ELF-1 (cell line): ENCODE results near the gene ADORA1.

Experiments used
- DNase-seq: peaks from one replicate; pipeline ENCODE4 v3.0.0-alpha.2; 2016; ENCODE audit warnings: low read depth, low spot score

Gene ADORA1

GRCh38 chr1:203121186-203122015 is 6.1 kb upstream of the ADORA1 start:
- no peak for DNase-seq

GRCh38 chr1:203122159-203122558 is 5.4 kb upstream of the ADORA1 start:
- DNase-seq = no peak

DNA sequence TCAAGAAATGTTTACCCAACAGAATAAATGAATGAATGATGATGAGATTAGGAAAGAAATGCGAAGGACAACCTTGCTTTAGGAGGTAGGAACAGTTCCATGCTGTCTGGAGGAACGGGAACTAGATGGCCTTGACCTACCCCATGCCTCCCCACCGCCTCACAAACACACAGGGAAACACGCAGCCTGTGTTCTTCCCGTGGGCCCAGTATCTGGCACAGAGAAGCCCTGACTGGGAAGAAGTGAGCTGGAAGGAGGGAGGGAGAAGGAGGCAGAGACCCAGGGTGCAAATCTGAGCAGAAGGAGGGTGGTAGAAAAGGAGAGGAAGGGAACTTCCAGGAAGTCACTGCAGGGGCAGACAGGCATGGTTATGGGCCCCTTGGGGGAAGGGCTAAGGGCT is 3.5 kb upstream of the ADORA1 start:
- no peak for DNase-seq

DNA sequence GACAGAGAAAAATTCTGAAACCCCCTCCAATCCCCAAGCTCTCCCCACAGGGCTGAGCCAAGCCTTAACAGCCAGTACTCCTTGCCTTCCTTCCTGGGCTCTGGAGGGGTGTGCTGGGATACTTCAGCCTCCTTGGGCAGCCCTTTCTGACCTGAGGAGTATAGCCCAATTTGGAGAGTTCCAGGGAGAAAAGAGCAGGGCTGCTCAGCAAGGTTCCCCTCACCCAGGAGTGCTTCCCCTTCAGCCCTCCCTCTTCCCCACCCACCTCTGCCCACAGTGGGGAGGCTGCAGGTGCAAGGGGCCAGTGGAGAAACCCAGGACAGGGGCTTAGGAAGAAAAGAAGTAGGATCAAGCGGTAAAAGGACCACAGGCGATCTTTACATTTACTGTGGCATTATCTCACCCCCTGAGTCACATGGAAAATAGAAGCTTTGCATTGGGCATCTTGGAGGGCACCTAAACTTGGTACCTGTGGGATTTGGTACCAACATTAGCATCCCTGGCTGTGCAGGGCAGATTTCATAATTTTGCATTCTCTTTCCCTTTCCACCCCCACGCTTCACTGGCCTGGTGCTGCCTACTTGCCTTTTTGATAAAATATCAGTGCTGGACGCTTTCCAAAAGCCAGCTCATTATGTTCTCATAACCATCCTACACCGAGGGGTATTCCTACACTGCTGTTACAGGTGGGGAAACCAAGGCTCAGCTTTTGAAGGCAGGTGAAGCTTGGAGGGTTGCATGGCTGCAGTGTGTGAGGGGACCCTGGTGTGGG is 2.8 kb upstream of the ADORA1 start:
- no peak for DNase-seq

GRCh38 chr1:203126151-203126865 is 1.2 kb upstream of the ADORA1 start:
- DNase-seq = peak; percentile 60

DNA sequence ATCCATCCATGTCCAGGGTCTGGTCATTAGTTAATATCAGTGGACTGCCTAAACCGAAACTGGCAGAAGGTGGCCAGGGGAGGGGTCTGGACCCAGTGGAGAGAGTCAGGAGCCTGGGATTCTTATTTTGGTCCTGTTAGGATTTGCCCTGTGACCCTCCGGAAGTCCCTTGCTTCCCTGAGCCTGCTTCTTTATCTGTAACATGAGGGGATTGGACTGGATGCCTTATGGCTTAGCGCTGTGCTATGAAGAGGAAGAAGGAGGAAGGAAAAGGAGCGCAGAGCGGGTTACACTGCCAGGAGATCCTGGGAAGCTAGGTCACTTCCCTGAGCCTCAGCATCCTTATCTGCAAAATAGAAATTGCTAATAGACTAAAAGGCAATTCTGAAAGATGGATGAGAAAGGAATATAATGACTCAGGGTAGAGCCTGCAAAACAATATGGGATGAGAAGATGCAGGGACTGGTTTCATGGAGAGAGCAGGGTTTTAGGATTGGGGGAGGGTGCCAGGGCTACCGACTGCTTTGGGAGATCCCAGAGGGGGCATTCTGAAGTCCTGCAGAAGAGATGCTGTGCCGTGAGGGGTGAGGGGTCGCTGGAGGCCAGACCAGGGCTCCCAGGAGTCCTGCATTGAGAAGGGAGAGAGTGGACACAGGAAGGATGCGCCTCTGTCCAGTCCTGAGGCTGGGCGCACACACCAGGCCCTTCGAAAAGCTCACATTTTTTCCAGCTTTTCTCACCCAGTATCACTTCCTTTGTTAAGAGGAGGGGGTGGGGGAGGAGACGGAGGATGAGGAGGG is 460 bp upstream of the ADORA1 start:
- no peak for DNase-seq

DNA sequence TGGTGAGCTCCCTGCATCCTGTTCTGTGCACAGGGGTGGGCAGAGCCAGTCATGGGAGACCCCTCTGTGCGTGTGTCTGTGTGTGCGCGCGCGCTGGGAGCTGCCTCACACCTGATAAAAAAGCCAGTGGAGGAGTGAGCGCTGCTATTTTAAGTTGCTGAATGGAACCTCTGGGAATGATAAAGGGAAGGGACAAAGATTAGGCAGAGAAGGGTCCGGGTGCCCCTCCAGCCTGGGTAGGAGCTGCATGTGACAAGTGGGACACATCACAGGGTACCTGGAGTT is 847 bp downstream of the ADORA1 start:
- no peak for DNase-seq

DNA sequence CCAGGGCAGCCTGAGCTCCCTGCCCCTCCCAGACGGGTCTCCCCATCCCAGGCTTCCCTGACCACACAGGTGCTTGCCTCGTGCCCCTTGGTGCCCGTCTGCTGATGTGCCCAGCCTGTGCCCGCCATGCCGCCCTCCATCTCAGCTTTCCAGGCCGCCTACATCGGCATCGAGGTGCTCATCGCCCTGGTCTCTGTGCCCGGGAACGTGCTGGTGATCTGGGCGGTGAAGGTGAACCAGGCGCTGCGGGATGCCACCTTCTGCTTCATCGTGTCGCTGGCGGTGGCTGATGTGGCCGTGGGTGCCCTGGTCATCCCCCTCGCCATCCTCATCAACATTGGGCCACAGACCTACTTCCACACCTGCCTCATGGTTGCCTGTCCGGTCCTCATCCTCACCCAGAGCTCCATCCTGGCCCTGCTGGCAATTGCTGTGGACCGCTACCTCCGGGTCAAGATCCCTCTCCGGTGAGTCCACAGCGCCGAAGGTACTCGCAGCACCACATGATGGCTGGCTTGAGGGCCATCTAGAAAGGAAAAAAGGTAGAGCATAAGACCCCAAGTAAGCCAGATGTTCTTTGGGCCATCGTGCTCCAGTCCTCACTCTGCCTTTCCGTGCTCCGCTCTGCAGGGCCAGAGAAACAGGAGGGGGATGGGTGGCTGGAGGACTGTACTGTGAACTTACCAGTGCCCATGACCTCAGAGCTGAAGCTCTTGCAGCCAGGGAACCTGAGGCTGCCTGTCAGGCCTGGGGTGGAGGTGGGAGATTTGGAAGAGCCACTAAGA is 1.4 kb downstream of the ADORA1 start:
- DNase-seq = no peak

DNA sequence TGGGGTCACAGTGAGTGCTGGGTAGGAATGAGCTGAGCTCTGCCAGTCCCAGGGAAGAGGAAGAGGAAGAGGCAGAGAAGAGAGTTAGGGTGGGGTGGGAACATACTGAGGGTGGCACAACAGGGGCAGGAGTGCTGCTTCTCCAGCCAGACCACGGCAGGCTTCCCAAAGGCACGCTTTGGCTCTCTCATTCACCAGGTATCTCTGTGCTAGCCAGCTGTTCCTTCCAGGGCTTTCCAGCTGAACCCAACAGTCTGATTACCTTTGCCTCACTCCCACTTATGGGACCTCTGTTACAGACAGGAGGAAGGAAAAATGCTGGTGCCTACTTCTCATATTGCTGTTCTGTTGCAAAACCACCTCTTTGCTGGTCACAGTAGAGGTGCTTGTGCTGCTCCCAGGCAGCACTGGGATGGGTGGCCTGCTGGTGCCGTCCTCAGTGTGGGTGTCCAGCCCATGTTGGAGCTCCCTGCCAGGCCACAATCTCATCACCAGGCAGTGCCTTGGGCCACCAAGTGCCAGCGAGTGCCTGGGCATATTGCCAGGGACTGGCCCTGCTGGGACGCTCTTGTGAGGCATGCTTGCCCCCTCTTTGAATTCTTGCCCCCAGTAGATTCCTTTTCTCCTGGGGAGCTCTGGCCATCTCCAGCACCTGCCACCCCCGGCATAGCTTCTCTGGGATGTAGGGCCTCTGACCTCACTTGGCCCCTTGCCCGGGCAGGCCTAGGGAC is 2.1 kb downstream of the ADORA1 start:
- no peak for DNase-seq

DNA sequence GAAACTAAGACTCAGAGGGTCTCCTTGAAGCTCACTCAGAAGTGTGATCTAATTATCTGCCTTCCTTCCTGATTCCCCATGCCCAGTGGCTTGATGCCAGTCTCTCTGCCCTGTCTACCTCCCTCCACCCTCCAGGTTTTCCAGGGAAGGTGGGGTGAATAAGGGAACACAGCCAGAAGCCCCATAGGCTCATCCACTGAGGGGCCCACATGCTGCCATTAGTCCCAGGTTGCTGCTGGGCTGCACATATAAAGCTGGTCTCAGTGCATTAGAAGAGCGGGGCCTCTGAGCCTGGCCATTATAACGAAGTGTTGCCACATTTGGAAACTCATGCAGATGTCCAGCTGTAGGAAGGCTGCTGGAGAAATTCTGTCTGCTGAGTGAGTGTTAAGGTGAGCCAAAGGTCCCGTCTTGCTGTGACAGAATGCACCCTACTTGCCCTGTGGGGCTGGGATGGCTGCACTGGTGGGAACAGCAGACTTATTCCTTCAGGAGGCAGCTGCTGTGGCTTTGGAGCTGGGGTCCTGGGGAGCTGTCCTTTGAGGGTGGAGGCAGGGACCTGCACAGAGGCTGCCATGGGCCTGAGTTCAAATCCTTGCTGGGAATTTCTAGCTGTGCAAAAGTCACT is 2.9 kb downstream of the ADORA1 start:
- DNase-seq = no peak

DNA sequence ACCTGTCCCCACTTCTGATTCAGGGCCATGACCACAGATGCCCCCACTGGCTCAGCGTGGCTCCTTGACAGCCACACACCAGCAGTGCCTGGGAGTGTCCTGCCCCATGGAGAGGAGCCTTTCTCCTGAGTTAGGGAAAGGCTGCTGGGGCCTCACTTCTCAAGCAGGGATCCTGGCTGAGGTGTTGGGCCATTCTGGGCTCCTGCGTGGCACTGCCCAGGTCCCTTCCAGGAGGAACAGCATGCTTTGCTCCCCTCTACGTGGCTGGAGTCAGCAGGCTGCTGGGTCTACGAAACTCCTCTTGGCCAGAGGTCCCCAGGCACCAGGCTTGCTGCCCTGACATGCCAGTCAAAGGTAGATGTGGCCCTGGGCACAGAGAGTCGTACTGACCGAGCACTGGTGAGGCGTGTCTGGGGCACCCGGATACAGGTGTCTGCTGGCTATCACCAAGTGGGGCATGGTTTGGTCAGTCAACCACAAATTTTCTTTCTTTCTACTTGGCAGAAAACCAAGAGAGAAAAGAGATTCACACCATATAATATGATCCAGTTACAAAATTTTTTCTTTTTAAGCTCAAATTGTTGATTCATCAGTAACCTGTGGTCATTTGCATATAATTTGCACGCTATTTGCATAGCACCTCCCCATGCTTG is 4.1 kb downstream of the ADORA1 start:
- no peak for DNase-seq

DNA sequence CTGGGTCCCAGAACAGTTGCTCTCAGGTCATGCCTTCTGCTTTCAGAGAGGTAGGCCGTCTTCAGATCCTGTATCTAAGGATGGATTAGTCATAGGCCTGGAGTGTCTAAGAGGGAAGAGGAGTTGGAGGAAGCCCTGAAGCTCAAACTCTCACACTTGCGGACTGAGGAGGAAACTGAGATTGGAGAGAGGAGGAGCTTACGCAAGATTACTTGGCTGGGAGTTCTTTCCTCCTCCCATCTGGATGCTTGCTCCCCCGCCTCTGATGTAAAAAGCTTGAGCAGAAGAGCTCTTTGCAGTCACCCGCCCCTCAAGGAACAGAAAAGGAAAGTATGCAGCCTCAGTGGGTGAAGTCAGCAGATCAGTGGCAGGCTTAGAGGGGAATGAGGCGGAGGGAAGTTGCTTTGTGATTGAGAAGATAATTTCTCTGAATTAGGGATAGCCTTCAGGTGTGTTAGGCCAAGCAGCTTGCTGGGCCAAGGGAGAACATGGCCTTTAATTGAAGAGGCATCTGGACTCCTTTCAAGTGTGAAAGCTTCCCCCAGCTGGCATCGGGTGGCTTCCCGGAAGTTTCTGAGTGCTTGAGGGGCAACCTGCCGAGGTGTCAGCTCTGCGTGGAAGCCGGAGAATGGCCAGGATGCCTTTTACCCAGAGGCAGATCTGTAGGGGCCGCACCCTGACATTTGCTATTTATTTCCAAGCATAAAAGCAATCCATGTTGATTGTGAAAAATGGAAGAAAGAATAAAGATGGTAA is 6.6 kb downstream of the ADORA1 start:
- DNase-seq = peak; percentile 60

- DNase-seq = no peak
Measured at GRCh38 chr1:203135636-203136305, 8.2 kb downstream of the ADORA1 start.

DNA sequence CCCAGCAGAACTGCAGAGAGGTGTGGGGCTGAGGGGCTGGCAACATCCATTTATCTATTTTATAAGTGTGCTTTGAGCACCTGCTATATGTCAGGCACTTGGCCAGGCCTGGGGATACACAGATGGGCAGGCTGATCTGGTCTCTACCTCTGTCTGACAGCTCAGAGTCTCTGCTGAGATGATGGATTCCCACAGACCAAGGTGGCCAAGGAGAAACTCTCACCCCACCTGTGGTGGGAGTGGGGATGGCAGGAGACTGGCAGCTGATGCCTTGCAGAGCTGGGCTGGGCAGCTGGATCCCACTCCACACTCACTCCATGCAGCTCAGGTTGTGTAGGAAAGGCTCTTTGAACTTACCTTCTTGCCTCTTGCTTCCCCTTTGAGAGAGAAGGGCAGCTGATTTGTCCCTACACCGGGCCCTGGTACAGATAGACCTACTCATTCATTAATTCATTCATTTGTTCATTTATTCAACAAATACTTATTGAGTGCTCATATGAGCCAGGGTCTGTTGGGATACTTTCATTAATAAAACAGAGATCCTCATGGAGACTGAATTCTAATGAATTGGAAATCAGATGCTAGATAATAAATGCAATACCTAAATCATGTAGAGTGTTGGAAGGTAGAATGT is 9.0 kb downstream of the ADORA1 start:
- DNase-seq = no peak

DNA sequence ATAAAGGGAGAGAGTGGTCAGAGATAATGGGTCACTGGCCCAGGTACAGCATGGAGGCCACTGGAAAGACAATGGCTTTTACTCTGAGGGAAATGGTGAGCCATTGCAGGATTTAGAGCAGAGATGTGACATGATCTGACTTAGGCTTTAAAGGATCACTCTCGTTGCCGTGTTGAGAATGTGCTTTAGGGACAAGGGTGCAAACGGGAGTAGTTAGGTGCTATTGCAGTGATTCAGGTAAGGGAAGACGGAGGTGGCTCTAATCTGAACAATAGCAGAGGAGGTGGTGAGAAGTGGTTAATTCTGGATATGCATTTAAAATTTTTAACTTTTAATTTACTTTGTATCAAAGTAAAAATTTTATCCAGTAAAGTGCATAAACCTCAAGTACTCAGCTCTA is 9.8 kb downstream of the ADORA1 start:
- no peak for DNase-seq

GRCh38 chr1:203138066-203138465 is 10.5 kb downstream of the ADORA1 start:
- no peak for DNase-seq

GRCh38 chr1:203139976-203140475 is 12.5 kb downstream of the ADORA1 start:
- no peak for DNase-seq
